Neural crest cell (in vitro differentiated cells): ENCODE data around the gene ENOX1. TPM values are rescaled to one million over a fixed set of nuclear protein-coding genes. Genes with fewer than 3 reads are reported as not detected.

Experiments
- DNase-seq: peaks from one replicate; pipeline ENCODE4 v3.0.0; 2021; ENCODE audit warnings: low read depth, mixed read lengths, low spot score
- H3K27ac Mint-ChIP-seq: one replicate; pipeline ENCODE4 v1.8.0; 2021; ENCODE audit warnings: mild to moderate bottlenecking, mixed read lengths; ENCODE audit not compliant: unreplicated experiment
- H3K27me3 Mint-ChIP-seq: 2 replicates; pipeline ENCODE4 v1.8.0; 2021; ENCODE audit warnings: low read depth, mild to moderate bottlenecking, mixed read lengths
- H3K36me3 Mint-ChIP-seq: 2 replicates; pipeline ENCODE4 v1.8.0; 2021; ENCODE audit warnings: low read depth, mild to moderate bottlenecking, mixed read lengths
- H3K4me1 Mint-ChIP-seq: 2 replicates; pipeline ENCODE4 v1.8.0; 2021; ENCODE audit warnings: mixed read lengths
- H3K4me3 Mint-ChIP-seq: one replicate; pipeline ENCODE4 v1.8.0; 2021; ENCODE audit warnings: mild to moderate bottlenecking, mixed read lengths
- H3K9me3 Mint-ChIP-seq: 2 replicates; pipeline ENCODE4 v1.8.0; 2021; ENCODE audit warnings: mixed read lengths
- CTCF ChIP-seq: fragments of 200-600 bp; sonication (generic); conservative IDR thresholded peaks from 2 replicates; pipeline ENCODE4 v1.5.0; 2021; ENCODE audit warnings: antibody characterized with exemption, mild to moderate bottlenecking
- total RNA-seq: library from RNA; stranded (reverse); gene quantifications from 2 replicates; pipeline ENCODE4 v1.2.1, GENCODE V29; 2021

The ENOX1 gene
- total RNA-seq, 1 donor from 2014 or later: 3.8 TPM

GRCh38 chr13:43464578-43465264, 322.1 kb downstream of the ENOX1 start:
- H3K36me3 Mint-ChIP-seq: no peaks in the 10 kb centered on the region
- H3K4me3 Mint-ChIP-seq: no peak overlapping the region
- no peaks in the 10 kb centered on the region for H3K4me1 Mint-ChIP-seq
- TF ChIP-seq CTCF: no peak
- H3K9me3 Mint-ChIP-seq: no peaks in the 10 kb centered on the region
- no peaks in the 10 kb centered on the region for H3K27me3 Mint-ChIP-seq
- no peak for DNase-seq
- no peak overlapping the region for H3K27ac Mint-ChIP-seq

- Mint-ChIP-seq H3K4me3 (no peak overlapping the region), H3K4me1 (peaks cover 15% of the 10 kb centered on the region), H3K27me3 (no peaks in the 10 kb centered on the region), H3K9me3 (no peaks in the 10 kb centered on the region), H3K27ac (peak overlapping the region; percentile 68), H3K36me3 (no peaks in the 10 kb centered on the region)
- TF ChIP-seq CTCF: no peak
- DNase-seq: no peak
Measured at GRCh38 chr13:43448605-43449336, 338.0 kb downstream of the ENOX1 start.

GRCh38 chr13:43446126-43446525, 340.6 kb downstream of the ENOX1 start:
- no peak overlapping the region for H3K27ac Mint-ChIP-seq
- H3K9me3 Mint-ChIP-seq: no peaks in the 10 kb centered on the region
- DNase-seq: no peak
- no peaks in the 10 kb centered on the region for H3K36me3 Mint-ChIP-seq
- H3K27me3 Mint-ChIP-seq: no peaks in the 10 kb centered on the region
- peaks cover 18% of the 10 kb centered on the region for H3K4me1 Mint-ChIP-seq
- TF ChIP-seq CTCF: no peak
- no peak overlapping the region for H3K4me3 Mint-ChIP-seq

- Mint-ChIP-seq H3K4me1 (peaks cover 18% of the 10 kb centered on the region), H3K27me3 (no peaks in the 10 kb centered on the region), H3K36me3 (no peaks in the 10 kb centered on the region), H3K9me3 (no peaks in the 10 kb centered on the region), H3K27ac (peak overlapping the region; percentile 36), H3K4me3 (no peak overlapping the region)
- no peak for TF ChIP-seq CTCF
- no peak for DNase-seq
Measured at GRCh38 chr13:43445668-43446067, 341.1 kb downstream of the ENOX1 start.

- Mint-ChIP-seq H3K4me3 (no peak overlapping the region), H3K36me3 (no peaks in the 10 kb centered on the region), H3K27ac (no peak overlapping the region), H3K27me3 (no peaks in the 10 kb centered on the region), H3K4me1 (peaks cover 16% of the 10 kb centered on the region), H3K9me3 (no peaks in the 10 kb centered on the region)
- DNase-seq: no peak
- no peak for TF ChIP-seq CTCF
Measured at GRCh38 chr13:43444081-43444480, 342.7 kb downstream of the ENOX1 start.
